Fibroblast of lung (primary cell): ENCODE results near the gene MAN1A1.

Experiments
- EZH2 ChIP-seq: IDR thresholded peaks from 2 replicates; pipeline ENCODE4 v1.5.1; 2012; ENCODE audit warnings: low read length, control low read depth, mild to moderate bottlenecking; ENCODE audit errors: missing control alignments
- TF ChIP-seq, protein P1 (sequence below), 2 donors: IDR thresholded peaks in 1 of 2; conservative IDR thresholded peaks in 1 of 2; 1 replicate in 1 of 2; 2 replicates in 1 of 2; pipeline ENCODE4 v1.5.1; 2011 to 2012; ENCODE audit warnings: low read length in 2 of 2, control low read depth in 1 of 2, inconsistent platforms in 1 of 2, low read depth in 1 of 2, mild to moderate bottlenecking in 1 of 2

DNA sequence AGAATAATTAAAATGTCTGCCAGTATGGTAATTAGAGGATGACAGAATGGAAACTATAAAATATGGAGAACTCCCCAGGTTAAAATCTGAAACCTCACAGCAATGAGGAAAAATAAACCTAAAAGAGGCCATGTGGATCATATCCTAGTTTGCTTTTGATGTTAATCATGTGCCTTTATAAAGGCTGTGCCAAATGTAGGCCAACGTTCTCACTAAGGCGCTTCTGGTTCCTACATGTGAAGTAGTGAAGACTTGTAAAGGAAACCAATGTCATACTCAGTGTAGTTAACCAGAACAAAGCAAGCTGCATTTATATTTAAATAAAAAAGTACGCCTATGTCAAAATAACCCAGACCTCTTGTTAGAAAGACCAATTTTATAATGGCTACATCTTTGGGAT is 157.4 kb downstream of the MAN1A1 start:
- TF ChIP-seq, protein P1, sequence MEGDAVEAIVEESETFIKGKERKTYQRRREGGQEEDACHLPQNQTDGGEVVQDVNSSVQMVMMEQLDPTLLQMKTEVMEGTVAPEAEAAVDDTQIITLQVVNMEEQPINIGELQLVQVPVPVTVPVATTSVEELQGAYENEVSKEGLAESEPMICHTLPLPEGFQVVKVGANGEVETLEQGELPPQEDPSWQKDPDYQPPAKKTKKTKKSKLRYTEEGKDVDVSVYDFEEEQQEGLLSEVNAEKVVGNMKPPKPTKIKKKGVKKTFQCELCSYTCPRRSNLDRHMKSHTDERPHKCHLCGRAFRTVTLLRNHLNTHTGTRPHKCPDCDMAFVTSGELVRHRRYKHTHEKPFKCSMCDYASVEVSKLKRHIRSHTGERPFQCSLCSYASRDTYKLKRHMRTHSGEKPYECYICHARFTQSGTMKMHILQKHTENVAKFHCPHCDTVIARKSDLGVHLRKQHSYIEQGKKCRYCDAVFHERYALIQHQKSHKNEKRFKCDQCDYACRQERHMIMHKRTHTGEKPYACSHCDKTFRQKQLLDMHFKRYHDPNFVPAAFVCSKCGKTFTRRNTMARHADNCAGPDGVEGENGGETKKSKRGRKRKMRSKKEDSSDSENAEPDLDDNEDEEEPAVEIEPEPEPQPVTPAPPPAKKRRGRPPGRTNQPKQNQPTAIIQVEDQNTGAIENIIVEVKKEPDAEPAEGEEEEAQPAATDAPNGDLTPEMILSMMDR (conservative IDR thresholded peaks at IDR 0.05 in 1 of 2, IDR thresholded peaks at IDR 0.05 in 1 of 2; ENCODE audit: low read depth in 1 of 2, low read length in 2 of 2) = no peak
- no peak for TF ChIP-seq EZH2
